NCI-H774 (cell line): ENCODE results near the gene TRAPPC3.
A peak's percentile ranks its signal among the peaks of the same experiment; 100 is the strongest.
"Not testable (repeated sequence)": the region's sequence is repeated elsewhere in the genome, so short reads cannot be mapped to it uniquely, and the experiment has no call there.

Experiments
- DNase-seq: peaks from one replicate; lab custom pipeline; 2025; lab: John Stamatoyannopoulos, UW

Gene TRAPPC3

DNA sequence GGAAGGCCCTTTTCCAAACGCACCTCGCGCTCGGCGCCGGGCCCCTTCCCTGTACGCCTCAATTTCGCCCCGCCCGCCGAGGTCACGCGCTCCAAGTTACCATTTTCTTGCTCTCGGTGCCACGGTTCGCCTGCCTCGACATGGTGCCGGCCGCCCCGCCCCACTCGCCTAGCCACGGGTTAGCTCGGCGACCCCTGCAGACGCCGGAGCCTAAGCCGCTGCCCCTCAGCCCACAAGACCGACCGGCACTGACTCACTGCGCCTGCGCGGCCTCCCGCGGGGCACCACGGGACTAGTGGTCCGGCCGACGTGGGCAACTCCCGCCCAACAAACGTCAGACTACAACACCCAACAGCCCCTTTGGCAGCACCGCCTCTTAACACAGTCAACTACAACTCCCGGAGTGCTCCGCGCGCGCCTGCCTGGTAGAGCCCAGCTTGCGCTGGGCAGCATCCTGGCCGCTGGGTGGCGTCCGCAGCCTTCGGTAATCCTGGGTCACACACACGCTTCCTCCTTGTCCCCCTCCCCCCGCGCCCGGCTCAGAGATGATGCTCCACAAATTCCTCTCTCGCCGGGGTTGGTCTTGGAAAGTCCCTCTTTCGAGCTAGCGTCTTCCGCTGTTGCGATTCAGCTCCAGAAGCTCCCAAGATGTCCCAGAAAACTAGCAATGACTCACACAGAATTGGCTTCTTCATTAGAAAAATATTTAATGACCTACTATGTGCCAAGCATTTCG lies at the start of gene TRAPPC3:
Gene TRAPPC3 (minus strand): TSS at position 250 of the 736 bp plus-strand sequence. CDS start 108 bp downstream, at position 142.
- peak; percentile 100 for DNase-seq

DNA sequence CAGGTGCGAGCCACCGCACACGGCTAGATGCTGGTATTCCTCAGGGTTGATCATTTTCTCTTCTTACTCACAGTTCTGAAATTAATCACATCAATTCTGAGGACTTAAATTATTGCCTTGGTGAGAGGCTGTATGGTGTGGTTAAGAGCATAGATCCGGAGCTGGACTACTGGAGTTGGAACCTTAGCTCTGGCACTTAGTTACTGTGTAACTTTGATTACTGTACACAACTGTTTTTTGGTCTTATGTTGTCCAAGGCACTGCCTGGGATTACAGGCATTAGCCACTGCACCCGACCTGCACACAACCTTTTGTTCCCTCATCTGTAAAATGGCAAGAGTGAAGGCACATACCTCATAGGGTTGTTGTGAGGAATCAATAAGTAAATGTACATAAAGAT lies 49.4 kb upstream of the TRAPPC3 start:
- no peak for DNase-seq

DNA sequence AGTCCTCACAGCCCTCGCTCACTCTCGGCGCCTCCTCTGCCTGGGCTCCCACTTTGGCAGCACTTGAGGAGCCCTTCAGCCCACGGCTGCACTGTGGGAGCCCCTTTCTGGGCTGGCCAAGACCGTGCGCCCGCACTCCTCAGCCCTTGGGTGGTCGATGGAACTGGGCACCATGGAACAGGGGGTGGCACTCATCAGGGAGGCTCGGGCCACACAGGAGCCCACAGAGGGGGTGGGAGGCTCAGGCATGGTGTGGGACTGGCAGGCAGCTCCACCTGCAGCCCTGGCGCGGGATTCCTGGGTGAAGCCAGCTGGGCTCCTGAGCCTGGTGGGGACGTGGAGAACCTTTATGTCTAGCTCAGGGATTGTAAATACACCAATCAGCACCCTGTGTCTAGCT lies 47.5 kb upstream of the TRAPPC3 start:
- not testable (repeated sequence) for DNase-seq

DNA sequence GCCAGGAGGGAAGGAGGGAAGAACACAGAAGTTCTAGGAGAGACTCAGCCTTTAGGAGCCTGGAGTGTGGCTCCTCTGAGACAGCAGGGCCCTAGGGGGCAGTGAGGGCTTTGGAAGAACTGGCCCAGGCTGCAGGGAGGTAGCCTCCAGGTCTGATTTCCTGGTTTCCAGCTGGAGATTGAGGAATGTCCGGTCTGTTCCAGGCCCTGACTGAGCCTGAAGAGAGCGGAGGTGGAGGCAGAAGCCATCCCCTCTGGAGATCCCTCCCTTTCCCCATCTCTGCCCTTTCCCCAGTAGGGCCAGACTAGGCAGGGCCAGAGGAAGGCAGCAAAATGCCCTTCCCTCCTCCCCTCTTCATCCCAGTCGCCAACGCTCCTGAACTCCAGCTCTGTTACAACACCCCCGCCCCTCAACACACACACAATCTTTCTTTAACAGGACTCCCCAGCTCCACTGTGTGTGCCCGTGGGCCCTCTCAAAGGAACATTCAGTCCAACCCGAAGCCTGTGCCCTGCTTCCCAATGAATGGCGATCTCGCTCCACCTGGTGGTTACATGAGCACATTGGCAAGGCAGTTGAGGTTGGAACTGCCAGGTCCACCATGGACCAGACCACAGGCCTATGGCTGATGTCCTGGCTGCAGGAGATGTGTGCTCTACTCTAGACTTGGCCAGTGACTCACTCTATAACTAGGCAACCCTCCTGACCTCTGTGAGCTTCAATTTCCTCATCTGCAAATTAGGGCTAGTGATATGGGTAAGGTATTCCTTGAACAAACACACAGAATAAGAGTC lies 38.7 kb upstream of the TRAPPC3 start:
- DNase-seq = peak; percentile 91

DNA sequence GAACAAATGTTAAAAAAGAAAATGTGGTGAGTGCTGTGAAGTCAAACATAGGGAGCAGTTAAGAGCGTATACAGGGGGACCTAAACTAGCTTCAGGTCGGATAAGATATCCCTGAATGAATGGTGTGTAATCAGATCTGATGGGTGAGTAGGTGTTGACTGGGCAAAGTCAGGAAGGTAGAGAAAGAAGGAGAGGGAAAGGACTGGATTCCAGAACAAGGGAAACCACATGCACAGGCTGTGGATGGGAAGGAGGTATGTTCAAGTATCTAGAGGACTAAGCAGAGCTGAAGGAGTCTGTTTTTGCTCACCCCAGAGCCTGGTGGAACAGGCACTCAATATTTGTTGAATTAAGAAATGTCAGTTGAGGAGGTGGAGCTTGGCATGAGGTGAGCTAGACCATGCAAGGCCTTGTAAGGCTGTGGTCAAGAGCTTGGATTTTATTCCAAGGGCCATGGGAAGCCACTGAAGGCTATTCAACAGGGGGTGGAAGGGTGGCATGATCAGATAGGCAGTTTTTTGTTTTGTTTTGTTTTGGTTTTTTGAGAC lies 34.1 kb upstream of the TRAPPC3 start:
- no peak for DNase-seq

DNA sequence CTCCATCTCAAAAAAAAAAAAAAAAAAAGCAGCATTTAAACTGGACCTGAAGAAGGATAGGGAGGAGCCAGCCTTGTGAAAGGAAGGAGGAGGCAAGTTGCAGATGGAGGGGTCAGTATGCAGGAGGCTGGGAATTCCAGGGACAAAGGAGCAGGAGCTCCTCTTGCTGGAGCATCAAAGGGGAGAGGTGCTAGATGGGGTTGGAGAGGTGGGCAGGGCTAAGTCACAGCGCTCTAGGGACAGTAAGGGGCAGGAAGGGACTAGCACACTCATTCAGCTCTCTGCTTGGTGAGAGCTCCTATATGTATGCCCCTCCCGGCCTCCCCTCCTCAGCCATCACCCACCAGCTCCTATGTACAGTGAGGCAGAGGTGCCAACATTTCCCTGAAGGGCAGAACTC lies 33.4 kb upstream of the TRAPPC3 start:
- no peak for DNase-seq

DNA sequence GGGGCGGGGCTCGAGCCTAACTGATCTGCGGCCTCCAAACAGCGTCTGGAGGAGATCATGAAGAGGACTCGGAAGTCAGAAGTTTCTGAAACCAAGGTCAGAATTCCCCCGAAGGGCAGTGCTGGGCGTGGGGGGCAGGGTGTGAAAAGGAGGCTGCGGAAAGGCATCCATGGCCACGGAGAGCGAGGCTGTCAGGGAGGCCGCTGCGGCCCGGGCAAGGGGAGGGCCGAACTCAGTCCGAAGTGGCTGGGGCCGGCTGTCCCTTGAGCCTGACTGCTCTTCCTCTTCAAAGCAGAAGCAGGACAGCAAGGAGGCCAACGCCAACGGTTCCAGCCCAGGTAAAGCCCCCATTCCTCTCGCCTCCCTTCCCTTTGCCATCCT lies 29.9 kb upstream of the TRAPPC3 start:
- no peak for DNase-seq

DNA sequence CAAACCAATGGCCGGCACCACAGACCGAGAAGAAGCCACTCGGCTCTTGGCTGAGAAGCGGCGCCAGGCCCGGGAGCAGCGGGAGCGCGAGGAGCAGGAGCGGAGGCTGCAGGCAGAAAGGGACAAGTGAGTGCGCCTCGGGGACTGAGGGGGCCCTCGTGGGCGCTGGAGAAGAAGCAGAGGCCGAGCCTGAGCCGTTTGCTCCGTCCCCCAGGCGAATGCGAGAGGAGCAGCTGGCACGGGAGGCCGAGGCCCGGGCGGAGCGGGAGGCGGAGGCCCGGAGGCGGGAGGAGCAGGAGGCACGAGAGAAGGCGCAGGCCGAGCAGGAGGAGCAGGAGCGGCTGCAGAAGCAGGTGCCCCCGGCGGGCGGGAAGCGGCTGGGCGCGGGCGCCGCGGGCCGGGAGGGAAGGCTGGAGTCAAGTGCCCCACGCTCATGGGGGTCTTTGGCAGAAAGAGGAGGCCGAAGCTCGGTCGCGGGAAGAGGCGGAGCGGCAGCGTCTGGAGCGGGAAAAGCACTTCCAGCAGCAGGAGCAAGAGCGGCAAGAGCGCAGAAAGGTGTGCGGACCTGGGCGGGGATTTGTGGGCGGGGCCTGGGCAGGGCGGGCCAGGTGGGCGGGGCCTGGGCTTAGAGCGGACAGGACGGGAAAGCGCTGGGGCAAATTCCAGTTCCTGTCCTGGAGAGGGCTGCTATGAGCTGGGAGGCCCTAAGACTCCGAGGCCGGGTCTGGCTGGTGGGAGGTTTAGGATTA lies 29.4 kb upstream of the TRAPPC3 start:
- no peak for DNase-seq

DNA sequence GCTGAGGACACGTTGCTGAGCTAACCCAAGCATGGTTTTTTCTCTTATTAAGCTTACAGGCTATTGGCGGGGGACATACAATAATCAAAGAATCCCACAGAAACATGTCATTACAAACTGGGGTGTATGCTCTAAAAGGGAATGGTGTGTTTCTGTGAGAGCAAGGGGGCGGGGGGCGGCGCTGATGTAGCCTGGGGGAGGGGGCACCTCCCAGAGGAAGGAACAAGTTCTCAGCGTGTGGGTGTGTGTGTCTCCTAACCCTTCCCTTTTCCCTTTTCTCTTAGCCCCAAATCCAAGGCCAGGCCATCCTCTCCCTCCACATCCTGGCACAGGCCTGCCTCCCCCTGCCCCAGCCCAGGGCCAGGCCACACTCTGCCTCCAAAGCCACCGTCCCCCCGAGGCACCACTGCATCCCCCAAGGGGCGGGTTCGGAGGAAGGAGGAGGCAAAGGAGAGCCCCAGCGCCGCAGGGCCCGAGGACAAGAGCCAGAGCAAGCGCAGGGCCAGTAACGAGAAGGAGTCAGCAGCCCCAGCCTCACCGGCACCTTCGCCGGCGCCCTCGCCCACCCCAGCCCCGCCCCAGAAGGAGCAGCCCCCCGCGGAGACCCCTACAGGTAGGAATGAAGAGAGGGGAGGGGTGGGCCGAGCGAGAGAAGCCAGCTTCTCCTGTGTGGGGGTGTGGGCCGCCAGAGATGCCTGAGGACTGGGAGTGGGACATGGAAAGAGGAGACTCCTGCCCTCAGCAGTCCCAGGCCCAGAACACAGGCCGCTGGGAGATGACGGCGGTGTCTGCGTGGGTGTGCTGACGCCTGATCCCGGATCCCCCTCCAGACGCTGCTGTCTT lies 28.5 kb upstream of the TRAPPC3 start:
- no peak for DNase-seq

DNA sequence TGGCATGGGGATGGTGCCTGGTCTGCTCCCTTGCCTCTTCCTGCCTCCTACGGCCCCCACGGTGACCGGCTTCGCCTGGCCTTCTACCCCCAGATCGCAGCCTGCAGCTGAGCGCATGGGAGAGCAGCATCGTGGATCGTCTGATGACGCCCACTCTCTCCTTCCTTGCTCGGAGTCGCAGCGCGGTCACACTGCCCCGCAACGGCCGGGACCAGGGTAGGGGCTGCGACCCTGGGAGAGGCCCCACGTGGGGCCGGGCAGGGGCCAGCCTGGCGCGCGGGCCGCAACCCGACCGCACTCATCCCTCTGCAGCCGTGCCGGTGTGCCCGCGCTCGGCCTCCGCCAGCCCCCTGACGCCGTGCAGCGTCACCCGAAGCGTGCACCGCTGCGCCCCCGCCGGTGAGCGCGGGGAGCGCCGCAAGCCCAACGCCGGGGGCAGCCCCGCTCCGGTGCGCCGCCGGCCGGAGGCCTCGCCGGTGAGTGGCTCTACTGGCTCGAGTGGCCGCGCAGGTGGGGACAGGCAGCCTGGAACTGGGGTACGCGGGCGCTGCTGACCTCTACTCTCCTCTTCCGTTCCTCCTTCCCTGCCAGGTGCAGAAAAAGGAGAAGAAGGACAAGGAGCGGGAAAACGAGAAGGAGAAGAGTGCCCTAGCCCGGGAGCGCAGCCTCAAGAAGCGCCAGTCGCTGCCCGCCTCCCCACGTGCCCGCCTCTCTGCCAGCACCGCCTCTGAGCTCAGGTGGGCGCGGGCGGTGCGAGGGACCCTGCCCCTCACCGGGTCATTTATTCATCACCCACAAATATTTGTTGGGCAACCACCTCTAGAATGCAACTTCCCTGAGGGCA lies 27.0 kb upstream of the TRAPPC3 start:
- no peak for DNase-seq

DNA sequence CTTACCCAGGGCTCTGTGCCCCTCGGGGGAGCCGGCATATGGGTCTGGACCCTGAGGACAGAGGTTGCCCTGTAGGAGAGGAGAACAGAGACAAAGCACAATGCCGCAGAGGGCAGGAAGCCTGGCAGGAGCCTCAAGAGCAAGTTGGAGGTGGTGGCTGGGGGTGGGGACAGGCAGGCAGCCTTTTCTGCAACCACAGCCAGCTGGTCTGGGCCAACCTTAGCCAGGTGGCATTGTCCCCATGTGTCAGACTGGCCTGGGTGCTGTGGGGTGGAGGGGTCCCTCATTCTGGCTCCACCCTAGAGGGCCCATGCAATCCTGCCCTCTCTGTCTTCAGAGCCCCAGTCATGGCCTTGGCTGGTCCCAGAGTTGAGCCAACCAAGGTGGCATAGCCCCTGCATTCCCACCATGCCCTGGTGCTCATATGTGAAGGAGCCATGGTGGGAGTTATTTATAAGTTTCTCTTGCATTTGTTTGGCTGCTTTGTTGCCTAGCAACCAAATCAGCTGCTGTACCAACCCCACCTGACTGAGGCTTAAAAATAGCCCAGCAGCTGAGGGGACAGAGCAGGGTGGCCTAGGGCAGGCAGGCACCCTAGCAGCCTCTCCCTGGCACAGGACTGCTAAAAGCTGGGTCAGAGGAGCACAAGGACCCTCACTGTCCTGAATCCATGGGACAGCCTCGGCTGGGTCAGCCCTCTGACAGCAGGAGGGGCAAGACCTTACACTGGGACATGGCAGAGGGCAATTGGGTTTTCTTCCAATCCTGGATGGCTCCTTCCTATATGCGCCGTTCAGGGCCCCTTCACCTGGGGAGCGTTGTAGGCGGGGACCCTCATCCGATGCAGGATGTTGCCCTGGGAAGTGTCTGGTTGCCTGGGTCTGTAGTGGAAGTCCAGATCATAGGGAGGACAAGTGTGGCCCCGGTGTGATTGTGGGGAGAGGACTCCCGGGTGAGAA lies 26.1 kb upstream of the TRAPPC3 start:
- peak; percentile 20 for DNase-seq

DNA sequence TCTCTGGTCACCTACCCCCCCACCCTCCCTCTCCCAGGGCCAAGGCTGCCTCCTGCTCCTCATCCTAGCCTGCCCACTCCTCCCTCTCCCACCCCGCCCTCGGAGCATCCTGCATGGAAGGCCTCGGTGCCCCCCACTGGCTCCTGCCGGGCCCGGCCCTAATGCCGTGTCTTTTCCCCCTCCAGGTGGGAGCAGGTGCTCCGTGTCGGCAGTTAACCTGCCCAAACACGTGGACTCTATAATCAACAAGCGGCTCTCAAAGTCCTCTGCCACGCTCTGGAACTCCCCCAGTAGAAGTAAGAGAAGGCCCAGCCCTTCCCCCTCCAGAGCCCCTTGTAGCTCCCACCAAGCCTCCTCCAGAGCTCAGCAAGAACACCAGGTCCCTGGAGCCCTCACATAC lies 25.4 kb upstream of the TRAPPC3 start:
- DNase-seq = no peak

DNA sequence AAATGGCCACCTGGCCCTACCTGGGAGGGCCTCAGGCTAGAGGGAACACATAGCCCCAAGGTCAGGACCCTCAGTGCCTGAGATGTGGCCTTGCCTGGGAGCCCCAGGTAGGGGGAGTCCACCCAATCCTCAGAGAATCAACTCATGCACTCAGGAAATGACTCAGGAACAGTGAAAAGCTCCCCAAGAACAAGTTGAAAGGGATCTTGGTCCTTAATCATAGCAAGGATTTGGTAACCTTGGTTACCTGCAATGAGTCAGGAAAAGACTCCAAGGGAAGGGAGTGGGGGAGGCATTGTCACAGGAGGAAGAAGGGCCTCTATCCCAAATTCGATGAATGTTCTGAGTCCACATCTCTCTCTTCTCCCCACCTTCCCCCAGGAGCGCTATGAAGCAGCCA lies 23.7 kb upstream of the TRAPPC3 start:
- no peak for DNase-seq

DNA sequence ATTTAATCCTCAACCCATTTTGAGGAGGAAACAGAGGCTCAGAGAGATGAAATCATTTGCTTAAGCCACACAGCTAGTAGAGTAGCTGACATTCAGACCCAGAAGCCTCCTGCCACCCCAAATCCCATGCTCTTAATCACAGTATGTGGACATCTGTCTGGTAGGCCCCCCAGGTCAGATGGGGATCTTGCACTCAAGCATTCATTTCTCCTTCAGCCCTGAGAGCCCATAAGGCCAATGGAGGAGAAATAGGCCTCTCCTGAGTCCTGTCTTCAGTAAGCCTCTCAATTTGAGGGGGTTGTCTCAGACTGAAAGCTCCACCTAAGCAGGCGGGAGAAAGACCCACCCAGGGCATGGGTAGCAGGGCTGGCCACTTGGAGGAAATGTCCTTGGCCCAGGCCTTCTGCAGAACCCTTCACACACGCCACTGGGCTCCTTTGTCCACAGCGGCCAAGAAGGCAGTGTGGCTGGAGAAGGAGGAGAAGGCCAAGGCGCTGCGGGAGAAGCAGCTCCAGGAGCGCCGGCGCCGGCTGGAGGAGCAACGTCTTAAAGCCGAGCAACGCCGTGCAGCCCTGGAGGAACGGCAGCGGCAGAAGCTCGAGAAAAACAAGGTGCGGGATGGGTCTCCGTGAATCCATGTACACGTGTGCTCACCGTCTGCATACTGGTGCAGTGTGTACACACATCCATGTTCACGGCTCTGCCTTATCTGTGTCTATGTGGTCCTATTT lies 22.9 kb upstream of the TRAPPC3 start:
- DNase-seq = no peak

DNA sequence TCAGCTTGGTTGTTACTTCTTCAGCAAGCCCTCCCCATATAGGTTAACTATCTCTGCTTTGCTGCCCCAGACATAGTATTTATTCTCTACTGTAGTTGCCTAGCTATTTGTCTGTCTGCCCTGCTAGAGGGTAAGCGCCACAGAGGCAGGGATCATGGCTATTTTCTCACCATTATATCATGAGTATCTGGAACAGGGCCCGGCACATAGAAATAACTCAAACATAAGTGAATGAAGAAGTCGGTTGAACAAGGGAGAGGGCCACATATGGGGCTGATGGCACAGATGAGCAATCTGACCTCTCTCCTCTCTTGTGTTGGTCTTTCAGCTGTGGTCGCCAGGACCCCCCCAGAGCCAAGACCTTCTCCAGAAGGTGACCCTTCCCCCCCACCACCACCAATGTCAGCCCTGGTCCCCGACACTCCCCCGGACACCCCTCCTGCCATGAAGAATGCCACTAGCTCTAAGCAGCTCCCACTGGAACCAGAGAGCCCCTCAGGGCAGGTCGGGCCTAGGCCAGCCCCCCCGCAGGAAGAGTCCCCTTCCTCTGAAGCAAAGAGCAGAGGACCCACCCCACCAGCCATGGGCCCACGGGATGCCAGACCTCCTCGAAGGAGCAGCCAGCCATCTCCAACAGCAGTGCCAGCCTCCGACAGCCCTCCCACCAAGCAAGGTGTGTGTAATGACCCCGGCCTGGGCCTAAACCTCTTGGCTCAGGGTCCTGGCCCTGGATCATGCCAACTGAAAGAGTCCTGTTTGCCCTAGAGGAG lies 21.5 kb upstream of the TRAPPC3 start:
- no peak for DNase-seq

DNA sequence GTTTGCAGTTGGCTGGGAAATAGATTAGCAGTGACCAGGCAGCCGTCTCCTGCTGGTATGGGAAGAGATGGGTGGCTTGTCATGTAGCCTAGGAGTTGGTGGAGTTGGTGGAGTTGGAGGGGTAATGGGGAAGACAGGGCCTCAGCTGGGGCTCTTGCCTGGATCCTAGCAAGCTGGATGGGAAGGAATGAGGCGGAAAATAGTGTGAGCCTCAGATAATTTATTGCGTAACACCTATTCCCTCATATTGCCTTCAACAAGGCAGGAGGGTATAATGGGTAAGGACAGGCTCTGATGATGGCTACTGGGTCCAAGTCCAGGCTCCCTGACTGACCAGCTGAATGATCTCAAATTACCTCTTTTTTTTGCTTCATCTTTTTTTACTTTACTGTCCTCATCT lies 19.2 kb upstream of the TRAPPC3 start:
- DNase-seq = no peak

DNA sequence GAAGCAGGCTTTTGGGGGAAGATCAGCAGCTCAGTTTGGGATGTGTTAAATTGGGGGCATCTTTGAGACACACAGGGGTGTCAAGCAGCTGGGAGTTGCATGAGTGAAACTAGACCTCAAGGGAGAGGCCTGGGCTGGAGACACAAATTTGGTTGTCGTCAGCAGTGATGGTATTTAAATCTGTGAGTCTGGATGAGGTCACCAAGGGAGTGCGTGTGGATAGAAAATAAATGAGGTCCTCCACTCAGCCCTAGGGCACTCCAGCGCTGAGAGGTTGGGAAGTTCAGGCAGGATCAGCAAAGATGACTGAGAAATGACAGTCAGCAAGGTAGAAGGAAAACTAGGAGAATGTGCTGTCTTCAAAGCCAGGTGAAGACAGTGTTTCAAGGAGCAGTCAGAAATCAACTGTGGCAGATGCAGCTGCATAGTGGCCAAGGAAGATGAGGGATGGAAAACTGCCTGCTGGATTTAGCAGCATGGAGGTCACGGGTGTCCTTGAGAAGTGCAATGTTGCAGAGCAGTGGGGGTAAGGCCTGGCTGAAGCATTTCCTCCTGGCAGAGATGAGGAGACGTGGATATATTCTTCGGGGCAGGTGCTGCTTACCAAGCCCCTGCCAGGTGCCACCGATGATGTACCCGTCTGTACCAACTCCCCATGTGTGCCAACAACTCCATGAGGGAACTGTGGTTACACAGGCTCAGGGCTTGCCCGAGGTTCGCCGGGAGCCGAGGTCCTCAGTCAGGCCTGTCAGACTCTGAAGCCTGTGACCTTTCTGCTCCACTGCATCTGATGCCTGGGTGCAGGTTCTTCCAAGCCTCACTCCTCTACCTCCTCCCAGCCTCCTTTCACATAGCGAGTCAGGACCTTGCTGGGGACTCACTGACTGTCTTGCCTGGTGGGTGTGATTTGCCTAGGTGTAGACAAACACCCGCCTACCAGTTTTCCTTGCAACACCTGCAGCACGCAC lies 17.9 kb upstream of the TRAPPC3 start:
- no peak for DNase-seq
